HG02759 (cell line): ENCODE results near the gene PTPRT.

Experiments used
- ATAC-seq: cut with Tn5 transposase; IDR thresholded peaks from one replicate; pipeline ENCODE4 v1.9.1; 2021; ENCODE audit warnings: mild to moderate bottlenecking, moderate library complexity; ENCODE audit not compliant: unreplicated experiment

Gene PTPRT

DNA sequence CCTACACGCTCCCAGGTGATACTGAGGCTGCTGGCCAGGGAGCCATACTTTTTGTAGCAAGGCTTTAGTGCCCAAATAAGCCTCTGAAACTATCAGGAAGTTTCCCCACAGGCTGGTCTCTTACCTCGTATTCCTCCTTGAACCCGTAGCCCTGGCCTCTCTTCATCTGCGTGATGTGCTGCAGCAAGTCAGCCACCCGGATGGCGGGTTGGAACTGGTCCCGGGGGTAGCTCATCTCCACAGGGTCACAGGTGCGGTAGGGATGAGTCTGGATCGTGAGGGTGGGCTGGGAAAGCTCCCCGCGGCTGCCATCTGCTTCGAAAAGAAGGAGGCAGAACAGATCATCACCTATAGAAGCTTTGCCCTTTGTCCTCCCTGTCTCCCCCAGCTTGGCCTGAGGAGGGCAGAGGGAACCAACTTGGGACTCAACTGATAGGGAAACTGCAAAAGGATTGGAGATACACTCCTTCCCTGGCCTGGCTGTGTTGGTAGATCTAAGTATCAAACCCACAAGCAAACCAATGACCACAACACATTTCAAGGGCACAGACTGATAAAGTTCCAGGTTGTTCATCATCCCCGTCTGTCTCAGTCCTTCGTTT lies 1028.4 kb downstream of the PTPRT start:
- ATAC-seq = no peak

DNA sequence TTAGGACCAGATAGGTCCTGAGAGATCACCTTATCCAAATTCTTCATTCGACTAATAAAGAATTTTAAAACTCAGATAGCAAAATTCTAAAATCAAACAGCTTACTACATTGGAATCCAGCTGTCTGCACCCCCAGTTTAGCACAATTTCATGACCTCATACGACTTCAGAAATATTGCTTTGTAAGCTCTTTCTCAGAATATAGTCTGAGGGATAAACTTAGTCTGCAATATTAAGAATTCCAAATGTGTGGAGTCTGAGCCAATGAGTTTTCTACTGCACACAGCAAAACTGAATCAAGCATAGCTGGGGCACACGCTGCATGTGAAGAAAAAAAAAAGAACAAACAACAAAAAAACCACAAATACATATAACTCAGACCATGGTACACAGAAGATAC lies 1029.9 kb downstream of the PTPRT start:
- ATAC-seq = no peak

- ATAC-seq = no peak
These were observed 1031.4 kb downstream of the PTPRT start for GRCh38 chr20:42158272-42158671.

GRCh38 chr20:42155586-42155985 lies 1034.1 kb downstream of the PTPRT start:
- no peak for ATAC-seq

DNA sequence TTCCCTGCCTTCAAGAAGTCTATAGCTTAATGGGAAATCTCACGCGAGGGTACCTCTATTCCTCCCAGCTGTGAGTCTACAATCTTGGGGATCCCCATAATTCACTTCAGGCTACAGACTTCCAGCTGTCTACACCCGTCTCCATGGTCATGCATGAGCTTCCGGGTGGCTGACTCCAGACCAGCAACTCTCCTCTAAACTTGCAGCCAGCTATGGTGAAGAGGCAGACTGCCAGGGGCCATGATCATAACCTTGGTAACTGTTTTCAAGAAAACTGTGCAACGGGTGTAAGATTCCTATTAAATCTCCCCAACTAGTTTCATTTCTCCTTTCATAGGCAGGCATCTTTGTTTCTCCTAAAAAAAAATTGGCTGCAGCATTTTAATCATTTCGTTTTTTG lies 1037.1 kb downstream of the PTPRT start:
- no peak for ATAC-seq

DNA sequence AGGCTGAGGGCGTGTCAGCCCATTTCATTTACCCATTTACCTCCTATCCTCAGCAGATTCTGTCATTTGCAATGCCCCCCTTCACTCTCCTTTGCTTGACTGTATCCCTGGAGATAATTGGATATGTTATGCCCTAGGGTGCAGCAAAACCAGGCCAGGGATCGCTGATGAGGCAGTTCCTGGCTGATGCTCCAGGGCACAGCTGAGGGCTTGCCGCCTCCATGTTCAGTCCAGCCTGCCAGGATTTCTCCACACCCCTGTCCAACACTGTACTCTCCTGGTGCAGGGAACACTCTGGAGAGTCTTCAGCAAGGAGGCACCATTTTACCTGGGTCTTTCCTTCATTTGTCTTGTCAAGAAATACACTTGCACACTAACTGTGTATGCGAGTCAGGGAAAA lies 1039.5 kb downstream of the PTPRT start:
- ATAC-seq = no peak

GRCh38 chr20:42138729-42139128 lies 1051.0 kb downstream of the PTPRT start:
- ATAC-seq = no peak

DNA sequence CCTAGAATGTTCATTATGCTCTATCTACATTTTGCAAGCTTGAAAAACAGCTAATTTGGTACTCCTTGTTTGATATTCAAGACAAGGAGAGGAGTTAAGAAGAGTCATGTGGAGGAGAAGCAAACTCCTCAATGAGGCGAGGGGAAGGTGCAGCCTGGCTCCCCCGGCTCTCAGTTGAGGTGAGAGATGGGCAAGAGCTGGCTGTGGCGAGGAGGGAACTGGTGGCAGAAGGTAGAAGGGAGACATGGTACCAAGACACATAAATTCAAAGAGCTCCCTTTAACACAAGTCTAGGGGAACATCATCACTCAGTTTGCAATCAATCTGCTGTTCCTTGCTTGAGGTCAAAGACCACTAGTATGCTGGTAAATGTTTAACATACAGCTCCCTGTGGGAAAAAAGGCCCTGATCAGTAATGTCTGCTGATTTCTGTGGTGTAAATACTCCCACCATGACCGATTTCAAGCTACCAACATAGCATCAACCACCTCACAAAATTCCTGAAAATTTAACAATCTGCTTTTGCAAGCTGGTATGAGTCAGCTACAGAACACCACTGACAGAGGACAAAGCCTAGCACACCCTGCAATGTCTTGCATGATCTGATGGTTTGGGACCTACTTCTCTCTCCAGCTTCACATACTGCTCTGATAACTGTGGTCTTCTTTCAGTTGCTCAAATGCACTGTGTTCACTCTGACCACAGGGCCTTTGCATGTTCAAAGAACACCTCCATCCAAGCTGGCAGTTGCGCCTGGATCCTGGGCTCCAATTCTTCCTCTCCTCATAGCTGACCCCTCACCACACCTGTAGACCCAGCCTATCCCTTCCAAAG lies 1055.2 kb downstream of the PTPRT start:
- no peak for ATAC-seq

- ATAC-seq = no peak
These were observed 1058.7 kb downstream of the PTPRT start for GRCh38 chr20:42130810-42131596.

GRCh38 chr20:42125426-42125825 lies 1064.3 kb downstream of the PTPRT start:
- no peak for ATAC-seq

DNA sequence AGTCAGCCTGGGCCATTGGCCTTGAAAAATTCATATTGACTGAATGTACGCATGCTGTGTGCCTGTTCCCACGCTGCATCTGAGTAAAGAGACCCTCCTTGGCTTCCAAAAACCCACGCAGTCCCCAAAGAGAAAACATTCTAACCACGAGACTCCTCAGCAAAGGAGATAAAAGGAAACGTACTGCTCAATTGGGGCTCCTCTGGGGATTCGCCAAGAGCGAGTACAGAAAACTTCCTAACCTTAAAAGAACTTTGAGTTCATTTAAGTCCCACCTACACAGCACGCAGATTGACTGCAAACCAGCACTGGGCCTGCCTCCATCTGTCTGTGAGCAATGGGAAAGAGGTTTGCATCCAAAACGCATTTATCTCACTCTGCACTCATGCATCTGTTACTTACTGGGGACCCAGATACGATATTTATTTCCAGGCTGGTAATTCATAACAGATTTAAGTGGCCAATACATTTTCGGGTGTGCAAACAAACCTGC lies 1065.7 kb downstream of the PTPRT start:
- ATAC-seq = no peak

GRCh38 chr20:42118409-42119125 lies 1071.1 kb downstream of the PTPRT start:
- ATAC-seq = no peak

- no peak for ATAC-seq
These were observed 1071.7 kb downstream of the PTPRT start for GRCh38 chr20:42118001-42118400.

GRCh38 chr20:42113236-42113635 lies 1076.5 kb downstream of the PTPRT start:
- ATAC-seq = no peak

GRCh38 chr20:42112161-42112560 lies 1077.5 kb downstream of the PTPRT start:
- ATAC-seq = no peak

DNA sequence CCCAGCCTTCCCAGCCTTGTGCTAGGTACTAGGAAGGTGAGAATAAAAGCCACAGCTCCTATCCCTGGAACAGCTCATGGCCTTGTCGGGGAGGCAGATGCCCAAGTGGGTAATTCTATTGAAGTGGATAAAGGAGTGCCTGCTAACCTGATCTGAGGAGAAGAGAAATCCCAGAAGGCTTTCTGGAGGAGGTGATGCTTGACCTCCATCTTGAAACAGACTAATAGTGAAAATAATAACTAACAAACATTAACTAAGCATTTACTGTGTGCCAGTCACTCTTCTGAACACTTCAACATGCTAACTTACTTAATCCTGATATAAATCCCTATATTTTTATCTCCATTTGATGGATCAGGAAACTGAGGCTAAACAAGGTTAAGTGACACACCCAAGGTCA lies 1078.4 kb downstream of the PTPRT start:
- no peak for ATAC-seq

DNA sequence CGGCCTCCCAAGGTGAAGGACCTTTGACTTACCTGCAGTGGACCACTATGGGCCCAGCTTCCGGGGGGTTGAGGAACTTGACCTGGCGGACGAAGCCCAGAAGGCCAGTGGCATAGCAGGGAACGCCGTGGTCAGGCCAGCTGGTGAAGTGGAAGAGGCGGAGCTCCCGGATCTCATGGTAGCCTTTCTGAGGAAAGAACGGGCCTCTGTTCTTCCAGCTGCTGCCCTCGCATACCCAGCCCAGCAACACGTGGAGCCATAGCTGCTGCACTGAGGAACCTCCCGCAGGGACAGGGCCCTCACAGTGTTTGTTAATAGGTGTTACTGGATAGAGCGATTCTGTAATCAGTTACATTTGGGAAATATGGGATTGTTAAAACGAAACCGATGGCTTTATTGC lies 1079.4 kb downstream of the PTPRT start:
- no peak for ATAC-seq

GRCh38 chr20:42102000-42102399 lies 1087.7 kb downstream of the PTPRT start:
- ATAC-seq = no peak

- ATAC-seq = no peak
These were observed 1089.5 kb downstream of the PTPRT start for GRCh38 chr20:42100137-42100704.

DNA sequence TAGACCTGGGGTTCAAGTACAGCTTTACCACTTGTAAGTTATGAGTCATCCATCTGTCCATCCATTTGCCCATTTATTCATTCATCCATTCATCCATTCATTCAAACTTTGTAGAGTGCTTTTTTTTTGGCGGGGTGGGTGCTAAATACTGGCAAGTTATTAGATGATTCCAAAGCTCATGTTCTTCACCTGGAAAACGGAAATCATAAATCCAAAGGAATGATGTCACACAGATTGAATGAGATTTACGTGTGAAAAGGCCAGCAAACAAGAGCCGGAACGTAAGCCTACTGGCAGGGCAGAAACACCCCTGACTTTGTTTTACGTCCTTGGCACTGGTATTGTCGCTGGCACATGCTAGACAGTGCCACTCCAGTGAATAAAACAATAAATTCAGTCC lies 1090.6 kb downstream of the PTPRT start:
- no peak for ATAC-seq

DNA sequence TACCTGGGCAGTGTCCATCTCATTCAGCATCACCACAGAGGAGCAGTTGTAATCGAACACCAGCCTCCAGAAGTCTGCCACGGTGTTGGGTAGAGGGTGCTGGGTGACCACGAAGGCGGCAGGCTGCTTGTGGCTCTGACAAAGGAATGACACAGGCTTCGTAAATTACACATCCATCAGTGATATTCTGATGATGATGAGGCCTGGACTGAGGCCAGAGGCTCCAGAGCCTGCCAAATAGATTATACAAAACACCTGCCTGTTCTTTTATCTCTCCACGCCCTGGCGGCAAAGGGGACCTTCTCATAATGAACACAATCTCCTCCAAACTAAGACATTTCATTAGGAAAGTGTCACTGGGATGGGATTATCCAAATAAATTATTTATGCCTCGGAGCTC lies 1091.3 kb downstream of the PTPRT start:
- ATAC-seq = no peak
